G401 (cell line): Measurements from ENCODE around the gene EEPD1. TPM values are rescaled to one million over a fixed set of nuclear protein-coding genes. Genes with fewer than 3 reads are reported as not detected.
"Not testable (repeated sequence)": the region's sequence is repeated elsewhere in the genome, so short reads cannot be mapped to it uniquely, and the experiment has no call there.

ENCODE experiments used
- DNase-seq: peaks from one replicate; pipeline ENCODE4 v3.0.0-alpha.2; 2015; ENCODE audit warnings: low spot score
- in situ Hi-C: cut with HindIII; loops from 2 replicates; pipeline ENCODE4 v1.10.0; 2016; ENCODE audit warnings: low sequenced_read_pairs, mixed read lengths
- total RNA-seq: library from RNA; depleted of rRNA; stranded (reverse); fragments of >200 nt; shearing (Covaris generic); gene quantifications from 2 replicates; pipeline ENCODE4 v1.2.3, GENCODE V29; 2014; rRNA removed

The EEPD1 gene
- total RNA-seq, 1 experiment from 2014 or later: 15.5 TPM

GRCh38 chr7:36318116-36318515 lies 165.1 kb downstream of the EEPD1 start:
- DNase-seq: no peak
- in situ Hi-C loops: loop anchor here (25.0 kb wide), 1 partner anchor 331 kb away; no protein-coding TSS in a partner anchor

- in situ Hi-C loops: loop anchor here (25.0 kb wide), 1 partner anchor 334 kb away; no protein-coding TSS in a partner anchor
- not testable (repeated sequence) for DNase-seq
These were observed 168.2 kb downstream of the EEPD1 start for GRCh38 chr7:36321284-36321683.

- DNase-seq: no peak
- in situ Hi-C loops: no loop called here
These were observed 183.3 kb downstream of the EEPD1 start for GRCh38 chr7:36336390-36336789.

GRCh38 chr7:36338256-36338655 lies 185.2 kb downstream of the EEPD1 start:
- DNase-seq: no peak
- in situ Hi-C loops: no loop called here

GRCh38 chr7:36343548-36343947 lies 190.5 kb downstream of the EEPD1 start:
- in situ Hi-C loops: no loop called here
- no peak for DNase-seq

- no peak for DNase-seq
- in situ Hi-C loops: no loop called here
These were observed 191.6 kb downstream of the EEPD1 start for GRCh38 chr7:36344622-36345021.

GRCh38 chr7:36346260-36346831 lies 193.3 kb downstream of the EEPD1 start:
- DNase-seq: no peak
- in situ Hi-C loops: no loop called here

GRCh38 chr7:36348256-36348655 lies 195.2 kb downstream of the EEPD1 start:
- in situ Hi-C loops: no loop called here
- no peak for DNase-seq

GRCh38 chr7:36348771-36349170 lies 195.7 kb downstream of the EEPD1 start:
- in situ Hi-C loops: no loop called here
- DNase-seq: no peak

GRCh38 chr7:36349626-36350025 lies 196.6 kb downstream of the EEPD1 start:
- in situ Hi-C loops: no loop called here
- DNase-seq: no peak

Other genes starting within 250 kb of the EEPD1 start
- gene ANLN, start 236.6 kb downstream of the EEPD1 start, total RNA-seq: 66.2 and 71.1 TPM in 2 replicates